HUES6 (cell line): ENCODE data around the gene SIT1.

Source experiments
- H3K27ac ChIP-seq: 2 replicates; pipeline ENCODE4 v1.7.0; 2013; ENCODE audit warnings: low read depth, mild to moderate bottlenecking, low read length, inconsistent platforms
- H3K27me3 ChIP-seq: 2 replicates; pipeline ENCODE4 v1.6.1; 2013; ENCODE audit warnings: low read length; ENCODE audit not compliant: control insufficient read depth, insufficient read depth
- H3K36me3 ChIP-seq: 2 replicates; pipeline ENCODE4 v1.6.1; 2013; ENCODE audit warnings: low read length; ENCODE audit not compliant: control insufficient read depth, insufficient read depth
- H3K4me1 ChIP-seq: 2 replicates; pipeline ENCODE4 v1.6.1; 2013; ENCODE audit warnings: low read length; ENCODE audit not compliant: control insufficient read depth, insufficient read depth
- H3K4me3 ChIP-seq: 2 replicates; pipeline ENCODE4 v1.5.1; 2013; ENCODE audit warnings: low read depth, low read length
- H3K9ac ChIP-seq: one replicate; pipeline ENCODE4 v1.6.1; 2013; ENCODE audit warnings: mild to moderate bottlenecking, low read length
- H3K9me3 ChIP-seq: 2 replicates; pipeline ENCODE4 v1.6.1; 2013; ENCODE audit warnings: low read depth, low read length; ENCODE audit not compliant: control insufficient read depth, insufficient read depth

The SIT1 gene

DNA sequence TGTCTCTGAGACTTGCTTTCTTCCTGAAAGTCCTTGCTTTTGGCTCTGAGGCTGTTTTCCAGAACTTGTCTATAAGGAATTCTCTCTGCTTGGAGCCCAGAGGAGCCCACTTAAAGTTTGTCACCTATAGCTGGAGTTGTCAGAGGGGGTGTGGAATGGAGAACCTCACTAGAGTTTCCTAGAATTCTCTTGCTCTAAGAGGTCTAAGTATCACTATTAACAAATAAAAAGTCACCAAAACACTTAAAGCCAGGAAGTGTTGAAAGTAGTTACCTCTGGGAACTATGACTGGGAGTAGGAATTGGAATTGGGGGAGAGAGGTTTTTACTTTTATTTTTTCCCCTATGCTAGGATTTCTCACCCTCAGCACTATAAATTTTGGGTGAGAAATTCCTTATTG is 15.0 kb downstream of the SIT1 start:
- H3K9me3 ChIP-seq, result no peaks in the 10 kb centered on the region

DNA sequence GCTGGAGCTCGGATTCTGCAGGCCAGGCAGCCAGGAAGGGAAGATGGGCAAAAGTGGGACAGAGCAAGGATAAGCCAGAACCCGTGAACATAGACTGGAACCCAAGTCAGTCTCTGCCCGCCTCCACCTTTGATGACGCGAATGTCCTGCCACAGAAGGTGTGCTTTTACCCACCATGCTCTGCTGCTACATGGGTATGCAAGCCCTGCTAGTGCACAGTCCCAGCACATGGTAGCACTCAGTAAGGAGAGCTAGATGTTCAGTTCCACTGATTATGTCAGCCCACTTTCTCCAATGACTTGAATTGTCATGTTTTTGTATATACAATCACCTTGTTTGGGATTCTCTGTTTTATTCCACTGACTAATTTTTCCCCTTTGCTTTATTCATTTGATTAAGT is 21.1 kb downstream of the SIT1 start:
- Histone ChIP-seq H3K36me3 (no peaks in the 10 kb centered on the region), H3K4me3 (no peak overlapping the region), H3K27ac (no peak overlapping the region), H3K9ac (no peak overlapping the region), H3K9me3 (no peaks in the 10 kb centered on the region), H3K27me3 (no peaks in the 10 kb centered on the region), H3K4me1 (no peaks in the 10 kb centered on the region)

More for the DNA sequence above, 15.0 kb downstream of the SIT1 start:
- H3K27me3 ChIP-seq, result no peaks in the 10 kb centered on the region
- H3K27ac ChIP-seq, result no peak overlapping the region
- H3K9ac ChIP-seq, result no peak overlapping the region
- H3K4me3 ChIP-seq, result no peak overlapping the region
- H3K4me1 ChIP-seq, result no peaks in the 10 kb centered on the region
- H3K36me3 ChIP-seq, result no peaks in the 10 kb centered on the region

DNA sequence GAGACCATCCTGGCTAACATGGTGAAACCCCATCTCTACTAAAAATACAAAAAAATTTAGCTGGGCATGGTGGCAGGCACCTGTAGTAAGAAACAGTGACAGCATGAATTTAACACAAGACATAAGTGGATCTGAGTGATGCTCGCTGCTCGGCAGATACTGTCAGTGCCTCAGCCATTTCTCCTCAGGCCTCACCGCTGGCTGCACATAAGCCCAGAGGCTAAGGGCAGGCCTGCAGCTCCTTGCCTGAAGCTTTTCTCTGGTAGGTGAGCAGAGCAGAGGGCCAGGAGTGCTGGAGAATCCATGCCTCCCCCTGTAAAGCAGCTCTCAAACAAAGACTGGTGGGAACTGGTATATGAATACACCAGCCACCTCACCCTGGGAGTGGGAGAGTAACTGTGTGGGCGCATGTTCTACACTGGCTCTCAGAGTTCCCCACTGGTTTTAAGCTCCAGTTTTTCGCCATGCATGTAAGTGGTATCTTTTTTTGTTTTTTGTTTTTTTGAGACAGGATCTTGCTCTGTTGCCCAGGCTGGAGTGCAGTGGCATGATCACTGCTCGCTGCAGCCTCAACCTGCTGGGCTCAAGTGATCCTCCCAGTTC is 22.2 kb downstream of the SIT1 start:
- Histone ChIP-seq H3K4me1 (no peaks in the 10 kb centered on the region), H3K9ac (no peak overlapping the region), H3K9me3 (no peaks in the 10 kb centered on the region), H3K36me3 (no peaks in the 10 kb centered on the region), H3K27me3 (no peaks in the 10 kb centered on the region), H3K4me3 (no peak overlapping the region), H3K27ac (no peak overlapping the region)

DNA sequence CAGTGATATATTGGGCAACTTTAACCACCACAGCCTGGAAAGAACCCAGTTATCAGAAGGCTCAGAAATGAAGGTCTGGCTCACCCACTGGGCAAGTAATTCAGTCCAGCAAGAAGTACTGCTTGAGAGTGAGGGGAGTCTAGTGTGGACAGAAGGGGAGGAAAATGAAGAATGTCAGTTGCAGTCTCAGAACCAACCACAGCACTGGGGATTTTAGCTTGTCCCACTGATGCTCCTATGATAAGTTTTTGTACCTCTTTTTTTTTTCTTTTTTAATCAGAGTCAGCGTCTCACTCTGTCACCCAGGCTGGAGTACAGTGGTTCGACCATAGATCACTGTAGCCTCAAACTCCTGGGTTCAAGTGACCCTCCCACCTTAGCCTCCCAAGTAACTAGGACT is 23.2 kb downstream of the SIT1 start:
- no peaks in the 10 kb centered on the region for H3K4me1 ChIP-seq
- H3K9me3 ChIP-seq, result no peaks in the 10 kb centered on the region
- H3K36me3 ChIP-seq, result no peaks in the 10 kb centered on the region
- no peak overlapping the region for H3K27ac ChIP-seq
- no peak overlapping the region for H3K9ac ChIP-seq
- no peak overlapping the region for H3K4me3 ChIP-seq
- H3K27me3 ChIP-seq, result no peaks in the 10 kb centered on the region

DNA sequence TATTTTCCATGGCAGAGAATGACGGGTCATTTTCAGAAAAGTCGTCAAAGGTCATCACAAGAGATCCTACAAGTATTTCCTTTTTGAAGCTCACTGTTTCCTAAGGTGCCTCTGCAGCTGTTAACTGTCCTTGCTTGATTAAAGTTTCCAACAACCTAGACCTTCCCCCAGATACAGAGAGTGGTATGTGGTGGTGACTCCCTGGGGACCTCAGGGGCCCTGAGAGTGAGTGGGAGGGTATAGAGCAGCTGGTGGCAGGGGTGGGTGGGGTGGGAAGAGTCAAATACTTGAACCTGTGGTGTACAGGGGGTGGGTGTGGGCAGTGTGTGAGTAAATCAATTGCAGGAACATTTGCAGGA is 31.0 kb downstream of the SIT1 start:
- peaks cover 44% of the 10 kb centered on the region for H3K27me3 ChIP-seq
- no peak overlapping the region for H3K4me3 ChIP-seq
- H3K36me3 ChIP-seq, result no peaks in the 10 kb centered on the region
- H3K9me3 ChIP-seq, result no peaks in the 10 kb centered on the region
- peaks cover 11% of the 10 kb centered on the region for H3K4me1 ChIP-seq
- H3K9ac ChIP-seq, result no peak overlapping the region
- H3K27ac ChIP-seq, result no peak overlapping the region

DNA sequence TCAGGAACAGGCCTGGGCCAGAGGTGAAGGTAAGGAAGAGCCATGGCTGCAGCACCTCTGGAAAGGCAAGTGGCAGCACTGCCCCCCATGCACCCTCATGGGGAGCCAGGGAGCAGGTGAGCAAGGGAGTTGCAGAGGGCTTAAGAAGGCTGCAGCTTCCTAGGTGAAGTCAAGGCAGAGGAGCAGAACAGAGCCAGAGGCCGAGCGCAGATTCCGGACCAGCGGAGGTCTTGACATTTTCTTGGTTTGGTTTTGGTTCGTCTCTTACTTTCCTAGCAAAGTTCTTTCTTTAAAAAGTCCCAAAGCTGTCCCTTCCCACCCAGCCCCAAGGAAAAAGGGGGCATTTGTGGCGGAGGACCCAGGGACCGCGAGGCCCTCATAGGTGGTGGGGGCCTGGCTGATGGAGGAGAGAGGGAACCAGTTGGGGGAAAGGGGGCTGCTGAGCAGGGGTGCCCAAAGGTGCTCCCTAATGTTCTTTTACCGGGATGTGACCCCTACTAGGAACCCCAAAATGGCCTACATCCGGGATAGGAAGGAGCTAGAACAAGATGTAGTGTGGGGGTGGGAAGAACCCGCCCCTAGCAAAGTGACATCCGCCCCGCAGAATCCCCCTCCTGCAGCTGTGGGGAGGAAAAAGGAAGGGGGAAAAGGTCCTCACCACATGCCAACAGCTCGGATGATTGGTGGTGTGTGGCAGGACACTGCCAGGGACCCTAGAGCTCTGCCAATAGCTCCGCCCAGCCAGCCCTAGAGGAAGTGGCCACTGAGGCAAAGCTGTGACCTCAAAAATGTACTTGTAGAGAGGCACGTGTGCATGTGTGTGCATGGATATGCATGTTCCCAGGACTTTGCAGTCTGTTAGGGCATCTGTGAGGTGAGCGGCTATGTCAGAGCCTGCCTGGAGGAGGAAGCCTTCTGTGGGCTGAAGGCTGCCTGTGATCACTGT is 31.6 kb downstream of the SIT1 start:
- H3K4me3 ChIP-seq, result no peak overlapping the region

DNA sequence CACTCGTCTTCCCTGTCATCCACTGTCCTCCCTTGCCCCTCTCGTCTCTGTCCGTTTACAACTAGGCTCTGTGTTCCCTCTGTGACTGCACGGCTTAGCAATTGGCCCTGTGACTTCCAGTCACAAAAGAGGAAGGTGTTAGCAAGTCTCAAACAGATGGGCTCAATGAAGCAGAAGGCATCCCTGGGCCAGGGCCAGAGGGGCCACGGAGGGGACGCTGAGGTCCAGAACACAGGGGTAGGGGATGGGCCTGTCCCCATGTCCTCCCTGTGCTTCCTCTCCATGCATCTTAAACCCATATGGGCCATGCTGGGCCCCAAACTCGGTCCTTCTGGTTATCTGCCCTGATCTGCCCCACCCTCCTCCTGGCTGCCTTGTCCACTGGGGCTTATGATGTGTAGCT is 32.4 kb downstream of the SIT1 start, which contains the start of gene CD72:
TSS of gene CD72 (minus strand) at position 89 of the 403 bp plus-strand sequence. CDS start 110 bp downstream, outside the sequence.
- no peak within 1 kb of the TSS for H3K27ac ChIP-seq
- H3K4me1 ChIP-seq, result peaks cover 11% of the 10 kb centered on the region
- peak within 1 kb of the TSS; percentile 59 for H3K4me3 ChIP-seq
- H3K9ac ChIP-seq, result peak within 1 kb of the TSS; percentile 13
- no peaks in the 10 kb centered on the region for H3K9me3 ChIP-seq
- peaks cover 51% of the 10 kb centered on the region for H3K27me3 ChIP-seq
- no peaks in the 10 kb centered on the region for H3K36me3 ChIP-seq

More for the DNA sequence above, 31.6 kb downstream of the SIT1 start:
- no peak overlapping the region for H3K9ac ChIP-seq
- no peaks in the 10 kb centered on the region for H3K36me3 ChIP-seq
- H3K27me3 ChIP-seq, result peaks cover 50% of the 10 kb centered on the region
- H3K9me3 ChIP-seq, result no peaks in the 10 kb centered on the region
- no peak overlapping the region for H3K27ac ChIP-seq
- peaks cover 11% of the 10 kb centered on the region for H3K4me1 ChIP-seq

DNA sequence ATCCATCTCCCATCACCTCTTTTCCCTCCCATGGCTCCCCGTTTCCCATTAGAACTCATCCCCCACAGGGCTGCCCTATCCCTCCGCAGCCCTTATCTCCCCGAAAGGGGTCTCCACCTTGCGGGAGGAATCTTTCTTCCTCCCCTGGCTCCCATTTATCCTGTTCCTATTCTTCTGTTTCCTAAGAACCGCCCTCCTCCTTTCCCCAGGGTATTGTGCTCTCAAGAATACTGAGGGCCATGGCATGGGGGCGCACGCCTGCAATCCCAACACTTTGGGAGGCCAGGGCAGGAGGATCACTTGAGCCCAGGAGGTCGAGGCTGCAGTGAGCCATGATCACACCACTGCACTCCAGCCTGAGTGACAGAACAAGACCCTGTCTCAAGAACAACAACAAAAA is 33.2 kb downstream of the SIT1 start:
- peaks cover 11% of the 10 kb centered on the region for H3K4me1 ChIP-seq
- H3K27me3 ChIP-seq, result peaks cover 51% of the 10 kb centered on the region
- no peak overlapping the region for H3K27ac ChIP-seq
- H3K4me3 ChIP-seq, result peak overlapping the region; percentile 59
- H3K9me3 ChIP-seq, result no peaks in the 10 kb centered on the region
- H3K9ac ChIP-seq, result no peak overlapping the region
- no peaks in the 10 kb centered on the region for H3K36me3 ChIP-seq

DNA sequence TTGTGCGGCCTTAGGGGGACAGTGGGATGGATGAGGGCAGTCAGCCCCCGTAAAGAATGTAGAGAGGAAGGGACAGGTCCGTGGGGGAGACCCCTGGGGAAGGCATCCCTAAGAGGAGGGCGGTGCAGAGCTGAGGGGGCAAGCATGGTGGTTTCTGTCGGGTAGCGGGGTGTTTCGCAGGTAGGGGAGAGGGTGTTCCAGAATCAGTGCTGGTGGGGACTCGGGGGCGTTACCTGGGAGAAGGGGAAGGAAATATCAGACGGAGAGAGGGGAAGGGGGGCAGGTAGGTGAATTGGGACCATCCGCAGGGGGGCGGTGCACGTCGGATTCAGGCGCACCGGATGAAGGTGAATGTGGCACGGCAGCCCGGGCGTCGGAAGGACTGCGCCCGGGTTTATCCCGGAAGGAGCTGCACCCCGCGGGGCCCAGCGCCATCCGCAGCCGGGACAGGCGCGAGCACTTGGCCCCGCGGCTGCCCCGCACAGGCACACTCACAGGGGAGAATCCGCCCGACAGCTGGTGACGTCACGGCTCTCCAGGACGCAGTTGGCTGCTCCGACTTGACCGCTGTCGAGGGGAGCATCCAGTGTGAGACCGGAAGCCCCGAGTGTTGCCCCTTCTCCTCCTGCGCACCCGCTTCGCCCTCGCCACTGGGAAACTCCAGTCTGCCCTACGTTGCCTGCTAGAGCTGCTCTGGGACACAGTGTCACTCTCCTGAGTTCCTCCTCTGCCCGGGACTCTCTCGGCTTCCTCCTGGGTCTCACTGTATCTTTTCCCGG is 33.9 kb downstream of the SIT1 start:
- Histone ChIP-seq H3K4me3 (peak overlapping the region; percentile 59), H3K9ac (peak overlapping the region; percentile 17), H3K9me3 (no peaks in the 10 kb centered on the region), H3K36me3 (no peaks in the 10 kb centered on the region), H3K4me1 (peaks cover 11% of the 10 kb centered on the region), H3K27ac (no peak overlapping the region), H3K27me3 (peaks cover 51% of the 10 kb centered on the region)

DNA sequence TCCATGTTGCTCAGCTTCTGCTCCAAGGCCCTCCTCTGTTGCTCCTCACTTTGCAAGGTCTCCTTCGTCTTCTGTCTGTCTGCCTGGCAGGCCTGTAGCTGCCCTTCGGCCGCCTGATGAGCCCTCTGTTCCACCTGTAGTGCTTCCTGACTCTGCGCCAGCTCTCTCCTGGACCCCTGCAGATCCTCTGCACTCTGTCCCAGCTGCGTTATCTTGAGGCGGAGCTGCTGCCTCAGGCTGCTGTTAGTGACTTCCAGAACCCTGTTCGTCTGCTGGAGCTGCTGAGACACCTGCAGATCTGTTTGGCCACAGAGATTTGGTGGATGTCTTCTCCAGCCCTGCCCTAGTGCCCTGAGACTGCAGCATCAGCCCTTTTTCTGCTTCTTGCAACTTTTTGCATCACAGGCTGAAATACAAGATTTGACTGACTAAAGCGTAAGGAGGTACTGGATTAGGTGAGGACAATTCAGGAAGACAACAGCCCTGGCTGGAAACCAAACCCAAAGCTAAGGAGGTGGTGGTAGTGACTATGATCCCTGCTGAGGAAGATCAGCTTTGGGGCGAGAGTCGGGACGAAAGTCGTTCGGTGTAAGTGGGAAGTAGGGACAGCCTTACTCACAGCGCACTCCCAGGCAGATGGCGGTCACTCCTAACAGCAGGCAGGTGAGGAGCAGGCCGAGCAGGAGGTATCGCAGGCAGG is 34.6 kb downstream of the SIT1 start:
- H3K9ac ChIP-seq, result peak overlapping the region; percentile 17
- no peaks in the 10 kb centered on the region for H3K36me3 ChIP-seq
- H3K9me3 ChIP-seq, result no peaks in the 10 kb centered on the region
- peaks cover 51% of the 10 kb centered on the region for H3K27me3 ChIP-seq
- H3K4me3 ChIP-seq, result peak overlapping the region; percentile 59
- no peak overlapping the region for H3K27ac ChIP-seq
- peaks cover 11% of the 10 kb centered on the region for H3K4me1 ChIP-seq
